Measurements from ENCODE around the gene ZNF496.
"Not testable (repeated sequence)": the region's sequence is repeated elsewhere in the genome, so short reads cannot be mapped to it uniquely, and the experiment has no call there.

The ZNF496 gene

GRCh38 chr1:247358920-247359319 is 27.3 kb upstream of the ZNF496 start:
- no peak for DNase-seq

GRCh38 chr1:247357781-247358211 is 26.1 kb upstream of the ZNF496 start:
- no peak for DNase-seq

GRCh38 chr1:247357052-247357780 is 25.5 kb upstream of the ZNF496 start:
- no peak for DNase-seq

GRCh38 chr1:247355160-247355559 is 23.5 kb upstream of the ZNF496 start:
- not testable (repeated sequence) for DNase-seq

- DNase-seq: peak; percentile 42
Observed at GRCh38 chr1:247352175-247352574, 20.5 kb upstream of the ZNF496 start.

DNA sequence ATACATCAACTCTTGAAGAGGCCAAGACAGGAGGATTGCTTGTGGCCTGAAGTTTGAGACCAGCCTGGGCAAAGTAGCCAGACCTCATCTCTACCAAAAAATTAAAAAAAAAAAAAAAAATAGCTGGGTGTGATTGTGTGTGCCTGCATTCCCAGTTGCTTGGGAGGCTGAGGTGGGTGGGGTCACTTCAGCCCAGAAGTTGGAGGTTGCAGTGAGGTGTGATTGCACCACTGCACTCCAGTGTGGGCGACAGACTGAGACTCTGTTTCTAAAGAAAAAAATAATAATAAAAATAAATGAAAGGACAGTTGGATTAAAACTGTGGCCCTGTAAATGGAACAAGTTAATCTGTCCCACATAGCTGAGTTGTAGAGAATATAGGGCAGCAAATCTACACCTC is 18.9 kb upstream of the ZNF496 start:
- DNase-seq: no peak

- peak; percentile 83 for DNase-seq
Observed at GRCh38 chr1:247347477-247348222, 16.0 kb upstream of the ZNF496 start.

GRCh38 chr1:247345881-247346280 is 14.2 kb upstream of the ZNF496 start:
- no peak for DNase-seq

- no peak for DNase-seq
Observed at GRCh38 chr1:247343801-247344200, 12.1 kb upstream of the ZNF496 start.

DNA sequence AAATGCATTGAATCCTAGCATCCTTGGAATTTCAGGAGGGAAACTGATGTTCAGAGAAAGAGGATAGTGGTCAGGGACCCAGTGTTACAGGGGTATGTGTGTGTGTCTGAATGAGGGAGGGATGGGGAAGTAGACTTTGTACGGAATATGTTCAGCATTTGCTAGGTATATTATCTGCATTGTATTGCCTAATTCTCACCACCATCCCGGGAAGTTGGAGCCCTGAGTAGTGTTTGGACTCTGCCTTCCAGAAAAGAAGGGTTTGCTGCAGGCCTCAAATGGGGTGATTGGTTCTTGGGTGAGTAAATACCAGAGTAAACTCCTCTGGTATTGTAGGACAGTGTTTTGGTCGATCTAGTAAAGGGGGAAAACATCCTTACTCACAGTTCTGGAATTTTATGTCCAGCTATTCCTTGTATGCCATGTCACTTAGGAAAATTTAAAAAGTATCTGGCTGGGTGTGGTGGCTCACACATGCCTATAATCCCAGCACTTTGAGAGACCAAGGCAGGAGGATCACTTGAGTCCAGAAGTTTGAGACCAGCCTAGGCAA is 7.1 kb upstream of the ZNF496 start:
- DNase-seq: no peak

GRCh38 chr1:247337961-247338360 is 6.3 kb upstream of the ZNF496 start:
- no peak for DNase-seq

DNA sequence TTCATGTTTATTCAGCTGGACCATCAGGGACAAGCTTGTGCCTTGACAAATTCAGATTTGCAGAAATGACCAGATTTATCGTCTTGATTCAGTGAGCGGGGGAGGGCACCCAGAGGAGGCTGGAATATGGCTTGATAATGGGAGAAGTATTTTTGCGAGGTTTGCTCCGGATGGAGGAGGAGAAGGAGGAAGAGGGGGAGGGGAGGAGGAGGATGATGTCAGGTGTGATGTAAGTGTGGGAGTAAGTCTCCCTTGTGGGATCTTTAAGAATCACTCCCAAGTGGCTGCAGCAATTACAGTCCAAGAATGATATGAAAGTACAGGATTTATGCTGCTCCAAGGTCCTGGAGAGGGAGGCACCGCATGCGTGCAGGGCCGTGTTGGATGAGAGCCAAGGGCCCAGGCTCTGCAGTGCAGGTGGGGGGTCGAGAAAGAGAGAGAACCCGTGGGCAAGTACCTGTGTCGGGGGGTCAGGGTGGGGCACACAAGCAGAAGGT is 5.6 kb upstream of the ZNF496 start:
- no peak for DNase-seq

GRCh38 chr1:247336390-247336789 is 4.7 kb upstream of the ZNF496 start:
- no peak for DNase-seq

GRCh38 chr1:247335882-247336281 is 4.2 kb upstream of the ZNF496 start:
- peak; percentile 68 for DNase-seq

GRCh38 chr1:247334378-247335133 is 2.9 kb upstream of the ZNF496 start:
- no peak for DNase-seq

DNA sequence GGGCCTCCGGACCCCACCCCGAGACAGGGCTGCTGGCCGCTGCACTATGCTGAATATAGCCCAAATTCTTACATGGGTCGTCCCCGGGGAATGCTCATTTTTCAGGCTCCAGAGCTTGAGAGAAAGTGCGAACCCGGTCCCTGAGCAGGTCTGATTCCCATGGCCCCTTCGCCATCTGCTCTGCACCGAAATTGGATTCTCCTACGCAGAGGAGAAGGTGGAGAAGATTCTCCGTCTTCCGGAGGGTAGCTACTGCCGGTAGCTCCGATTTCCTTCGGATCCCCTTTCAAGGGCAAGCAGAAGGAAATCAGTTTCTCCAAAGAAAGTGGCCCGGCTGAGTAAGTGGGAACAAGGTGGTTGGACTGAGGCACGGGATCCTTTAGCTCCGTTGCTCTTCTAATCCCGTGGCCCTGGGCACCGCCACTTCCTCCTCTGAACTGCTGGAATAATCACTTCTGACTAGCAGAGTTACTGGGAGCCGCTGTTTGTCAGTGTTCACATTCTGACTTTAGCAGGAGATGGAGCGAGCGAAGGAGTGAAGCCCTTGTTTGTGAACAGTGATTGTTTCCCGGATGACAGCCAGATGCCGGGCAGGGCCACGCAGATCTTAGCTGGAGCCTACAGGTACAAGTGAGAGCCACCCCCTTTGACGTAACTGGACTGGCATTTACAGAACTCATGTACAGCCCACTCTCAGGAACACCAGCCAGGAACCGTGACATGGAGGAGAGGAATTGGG is 1.1 kb upstream of the ZNF496 start:
- DNase-seq: peak; percentile 50

GRCh38 chr1:247332215-247332622 is 552 bp upstream of the ZNF496 start:
- DNase-seq: peak; percentile 81

DNA sequence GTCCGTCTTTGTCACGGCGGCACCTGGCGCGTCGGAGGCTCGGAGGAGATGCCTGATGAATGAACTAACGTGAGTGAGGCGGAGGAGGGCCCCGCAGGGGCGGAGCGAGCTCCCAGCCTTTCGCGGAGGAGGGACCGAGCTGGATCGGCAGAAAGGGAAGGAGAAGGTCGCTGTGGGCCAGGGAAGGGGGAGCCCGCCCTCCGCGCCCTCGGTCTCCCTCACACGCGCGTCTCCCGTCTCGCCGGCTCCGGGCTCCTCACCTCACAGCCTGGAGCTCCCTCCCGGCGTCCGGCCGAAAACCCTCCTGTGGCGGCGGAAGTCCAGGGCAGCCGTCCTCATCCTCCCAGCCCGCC is 519 bp downstream of the ZNF496 start:
- DNase-seq: peak; percentile 90

GRCh38 chr1:247330548-247331171 is 1.0 kb downstream of the ZNF496 start:
- DNase-seq: no peak

GRCh38 chr1:247329097-247329617 is 2.5 kb downstream of the ZNF496 start:
- no peak for DNase-seq

GRCh38 chr1:247328311-247328710 is 3.4 kb downstream of the ZNF496 start:
- DNase-seq: no peak
